Umbilical cord (tissue), 2 donors: ENCODE results near the gene ALG11. TPM values are rescaled to one million over a fixed set of nuclear protein-coding genes. Genes with fewer than 3 reads are reported as not detected.
A peak's percentile ranks its signal among the peaks of the same experiment; 100 is the strongest.
"Not testable (repeated sequence)": the region's sequence is repeated elsewhere in the genome, so short reads cannot be mapped to it uniquely, and the experiment has no call there.

Source experiments
- DNase-seq: peaks from one replicate; pipeline ENCODE4 v3.0.0-alpha.2; 2015; ENCODE audit warnings: low spot score
- total RNA-seq: library from RNA; depleted of rRNA; stranded (reverse); fragments of >200 nt; gene quantifications from one replicate; pipeline ENCODE4 v1.2.3, GENCODE V29; 2014; ENCODE audit warnings: low replicate concordance; ENCODE audit not compliant: insufficient read depth

The ALG11 gene
- 59.5 TPM for total RNA-seq

GRCh38 chr13:52011632-52012511, at the start of gene ALG11:
Gene ALG11 (plus strand): TSS chr13:52012398. CDS start chr13:52012419, 21 bp downstream.
- DNase-seq = peak; percentile 99

GRCh38 chr13:51966186-51966585, 46.0 kb upstream of the ALG11 start:
- DNase-seq = no peak

- DNase-seq = no peak
These were observed 44.4 kb upstream of the ALG11 start for GRCh38 chr13:51967482-51968446.

GRCh38 chr13:51970349-51970748, 41.8 kb upstream of the ALG11 start:
- DNase-seq = no peak

GRCh38 chr13:51971520-51972426, 40.4 kb upstream of the ALG11 start:
- DNase-seq = no peak

- no peak for DNase-seq
These were observed 37.7 kb upstream of the ALG11 start for GRCh38 chr13:51974482-51974881.

- DNase-seq = no peak
These were observed 35.8 kb upstream of the ALG11 start for GRCh38 chr13:51976423-51976822.

GRCh38 chr13:51976890-51977289, 35.3 kb upstream of the ALG11 start:
- DNase-seq = no peak

- DNase-seq = no peak
These were observed 34.6 kb upstream of the ALG11 start for GRCh38 chr13:51977625-51978024.

- peak; percentile 54 for DNase-seq
These were observed 33.2 kb upstream of the ALG11 start for GRCh38 chr13:51978796-51979556.

- peak; percentile 80 for DNase-seq
These were observed 31.3 kb upstream of the ALG11 start for GRCh38 chr13:51980908-51981307.

GRCh38 chr13:51981355-51981754, 30.8 kb upstream of the ALG11 start:
- peak; percentile 65 for DNase-seq

GRCh38 chr13:51983292-51983691, 28.9 kb upstream of the ALG11 start:
- DNase-seq = not testable (repeated sequence)

GRCh38 chr13:51984904-51985303, 27.3 kb upstream of the ALG11 start:
- not testable (repeated sequence) for DNase-seq

GRCh38 chr13:51988988-51989618, 23.1 kb upstream of the ALG11 start:
- no peak for DNase-seq

- no peak for DNase-seq
These were observed 18.5 kb upstream of the ALG11 start for GRCh38 chr13:51993713-51994112.

GRCh38 chr13:51995677-51996551, 16.3 kb upstream of the ALG11 start:
- DNase-seq = peak; percentile 69

- DNase-seq = no peak
These were observed 15.6 kb upstream of the ALG11 start for GRCh38 chr13:51996641-51997040.

- DNase-seq = no peak
These were observed 15.0 kb upstream of the ALG11 start for GRCh38 chr13:51997186-51997585.
